Duodenal mucosa (tissue), 2 donors: ENCODE data around the gene SORL1-AS1.

ENCODE experiments used
- H3K27ac ChIP-seq: one replicate; pipeline ENCODE4 v1.7.0; 2013; ENCODE audit warnings: low read depth, low read length
- H3K27me3 ChIP-seq, 2 donors: one replicate each; pipeline ENCODE4 v1.7.0; 2013; ENCODE audit warnings: low read length in 2 of 2, control low read depth in 1 of 2; ENCODE audit not compliant: insufficient read depth in 2 of 2, control insufficient read depth in 1 of 2
- H3K36me3 ChIP-seq, 2 donors: one replicate each; pipeline ENCODE4 v1.7.0; 2013; ENCODE audit warnings: low read length in 2 of 2, control low read depth in 1 of 2; ENCODE audit not compliant: insufficient read depth in 2 of 2, control insufficient read depth in 1 of 2
- H3K4me1 ChIP-seq, 2 donors: one replicate each; pipeline ENCODE4 v1.7.0; 2013; ENCODE audit warnings: low read length in 2 of 2, control low read depth in 1 of 2; ENCODE audit not compliant: insufficient read depth in 2 of 2, control insufficient read depth in 1 of 2
- H3K4me3 ChIP-seq, 2 donors: one replicate each; pipeline ENCODE4 v1.7.0; 2013; ENCODE audit warnings: low read length in 2 of 2, low read depth in 1 of 2
- H3K9ac ChIP-seq, 2 donors: one replicate each; pipeline ENCODE4 v1.7.0; 2013; ENCODE audit warnings: low read length in 2 of 2, low read depth in 1 of 2
- H3K9me3 ChIP-seq, 2 donors: one replicate each; pipeline ENCODE4 v1.7.0; 2013; ENCODE audit warnings: low read length in 2 of 2, control low read depth in 1 of 2; ENCODE audit not compliant: control insufficient read depth in 1 of 2

The SORL1-AS1 gene

GRCh38 chr11:121406291-121406690 lies 46.5 kb downstream of the SORL1-AS1 start:
- no peaks in the 10 kb centered on the region for H3K36me3 ChIP-seq
- peaks cover 0 to 6% of the 10 kb centered on the region in 2 donors for H3K9me3 ChIP-seq
- no peak overlapping the region for H3K4me3 ChIP-seq
- H3K27ac ChIP-seq: no peak overlapping the region
- no peak overlapping the region for H3K9ac ChIP-seq
- no peaks in the 10 kb centered on the region for H3K27me3 ChIP-seq
- H3K4me1 ChIP-seq: no peaks in the 10 kb centered on the region

- no peaks in the 10 kb centered on the region for H3K36me3 ChIP-seq
- H3K9ac ChIP-seq: no peak overlapping the region
- no peak overlapping the region for H3K4me3 ChIP-seq
- no peaks in the 10 kb centered on the region for H3K4me1 ChIP-seq
- H3K27ac ChIP-seq: no peak overlapping the region
- peaks cover 0 to 8% of the 10 kb centered on the region in 2 donors for H3K9me3 ChIP-seq
- H3K27me3 ChIP-seq: no peaks in the 10 kb centered on the region
Measured at GRCh38 chr11:121405646-121406045, 47.1 kb downstream of the SORL1-AS1 start.

GRCh38 chr11:121394785-121395184 lies 58.0 kb downstream of the SORL1-AS1 start:
- H3K4me1 ChIP-seq: peaks cover 17 to 22% of the 10 kb centered on the region in 2 donors
- H3K4me3 ChIP-seq: no peak overlapping the region
- H3K27ac ChIP-seq: no peak overlapping the region
- H3K9me3 ChIP-seq: no peaks in the 10 kb centered on the region
- H3K36me3 ChIP-seq: no peaks in the 10 kb centered on the region
- H3K9ac ChIP-seq: no peak overlapping the region
- H3K27me3 ChIP-seq: no peaks in the 10 kb centered on the region

GRCh38 chr11:121393855-121394254 lies 58.9 kb downstream of the SORL1-AS1 start:
- no peak overlapping the region for H3K9ac ChIP-seq
- no peaks in the 10 kb centered on the region for H3K9me3 ChIP-seq
- H3K27ac ChIP-seq: no peak overlapping the region
- H3K36me3 ChIP-seq: no peaks in the 10 kb centered on the region
- H3K27me3 ChIP-seq: no peaks in the 10 kb centered on the region
- peaks cover 17 to 22% of the 10 kb centered on the region in 2 donors for H3K4me1 ChIP-seq
- no peak overlapping the region for H3K4me3 ChIP-seq

GRCh38 chr11:121391914-121392313 lies 60.9 kb downstream of the SORL1-AS1 start:
- Histone ChIP-seq H3K36me3 (no peaks in the 10 kb centered on the region), H3K4me3 (no peak overlapping the region), H3K9ac (no peak overlapping the region), H3K27ac (no peak overlapping the region), H3K4me1 (peaks cover 17 to 22% of the 10 kb centered on the region in 2 donors), H3K9me3 (no peaks in the 10 kb centered on the region), H3K27me3 (no peaks in the 10 kb centered on the region)

GRCh38 chr11:121389651-121390050 lies 63.1 kb downstream of the SORL1-AS1 start:
- H3K36me3 ChIP-seq: no peaks in the 10 kb centered on the region
- no peak overlapping the region for H3K4me3 ChIP-seq
- H3K4me1 ChIP-seq: peaks cover 17 to 22% of the 10 kb centered on the region in 2 donors
- H3K9ac ChIP-seq: no peak overlapping the region
- H3K27ac ChIP-seq: no peak overlapping the region
- no peaks in the 10 kb centered on the region for H3K27me3 ChIP-seq
- H3K9me3 ChIP-seq: no peaks in the 10 kb centered on the region
